ENCODE results near the gene STMP1. TPM values are rescaled to one million over a fixed set of nuclear protein-coding genes. Genes with fewer than 3 reads are reported as not detected.

STMP1 gene
- total RNA-seq, 1 experiment from 2014 or later: 77.0 TPM

GRCh38 chr7:135697276-135698049 is 35.1 kb downstream of the STMP1 start:
- ChIA-PET CTCF (no interaction called here), POLR2A (ENCODE audit: unreplicated experiment) (interaction anchor here (0.7 kb wide), 1 partner anchor 8 kb away, joined by 4 read pairs; no protein-coding TSS in a partner anchor)
- no peaks in the 10 kb centered on the region for H3K4me1 ChIP-seq (replicated peaks; ENCODE audit: insufficient read depth)
- no peak overlapping the region for H3K4me2 ChIP-seq
- TF ChIP-seq EZH2 (IDR thresholded peaks at IDR 0.05; ENCODE audit: low read depth): no peak
- TF ChIP-seq, protein P1, sequence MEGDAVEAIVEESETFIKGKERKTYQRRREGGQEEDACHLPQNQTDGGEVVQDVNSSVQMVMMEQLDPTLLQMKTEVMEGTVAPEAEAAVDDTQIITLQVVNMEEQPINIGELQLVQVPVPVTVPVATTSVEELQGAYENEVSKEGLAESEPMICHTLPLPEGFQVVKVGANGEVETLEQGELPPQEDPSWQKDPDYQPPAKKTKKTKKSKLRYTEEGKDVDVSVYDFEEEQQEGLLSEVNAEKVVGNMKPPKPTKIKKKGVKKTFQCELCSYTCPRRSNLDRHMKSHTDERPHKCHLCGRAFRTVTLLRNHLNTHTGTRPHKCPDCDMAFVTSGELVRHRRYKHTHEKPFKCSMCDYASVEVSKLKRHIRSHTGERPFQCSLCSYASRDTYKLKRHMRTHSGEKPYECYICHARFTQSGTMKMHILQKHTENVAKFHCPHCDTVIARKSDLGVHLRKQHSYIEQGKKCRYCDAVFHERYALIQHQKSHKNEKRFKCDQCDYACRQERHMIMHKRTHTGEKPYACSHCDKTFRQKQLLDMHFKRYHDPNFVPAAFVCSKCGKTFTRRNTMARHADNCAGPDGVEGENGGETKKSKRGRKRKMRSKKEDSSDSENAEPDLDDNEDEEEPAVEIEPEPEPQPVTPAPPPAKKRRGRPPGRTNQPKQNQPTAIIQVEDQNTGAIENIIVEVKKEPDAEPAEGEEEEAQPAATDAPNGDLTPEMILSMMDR (conservative IDR thresholded peaks at IDR 0.05): no peak
- no peak overlapping the region for H3K27ac ChIP-seq
- no peak overlapping the region for H3K4me3 ChIP-seq
- intact Hi-C loops (cut with micrococcal nuclease; ENCODE audit: unreplicated experiment): no loop called here
- H4K20me1 ChIP-seq (ENCODE audit: insufficient read depth): no peaks in the 10 kb centered on the region
- H3K79me2 ChIP-seq (ENCODE audit: low read depth): no peaks in the 10 kb centered on the region
- no peak for DNase-seq
- BruUV-seq (replicated peaks): no TSS peak
- H3K9me3 ChIP-seq (ENCODE audit: insufficient read depth, low read depth): no peaks in the 10 kb centered on the region
- H3K27me3 ChIP-seq (ENCODE audit: insufficient read depth, low read depth): no peaks in the 10 kb centered on the region
- H2AFZ ChIP-seq: no peak overlapping the region
- no peaks in the 10 kb centered on the region for H3F3A ChIP-seq (ENCODE audit: insufficient read depth, low read depth)
- H3K9me2 ChIP-seq (ENCODE audit: insufficient read depth): no peaks in the 10 kb centered on the region
- H3K36me3 ChIP-seq (ENCODE audit: low read depth): no peaks in the 10 kb centered on the region

GRCh38 chr7:135704074-135704473 is 41.8 kb downstream of the STMP1 start:
- no TSS peak for BruUV-seq (replicated peaks)
- POLR2A ChIA-PET (ENCODE audit: unreplicated experiment): no interaction called here
- Histone ChIP-seq H3K27me3 (ENCODE audit: insufficient read depth, low read depth) (no peaks in the 10 kb centered on the region), H2AFZ (no peak overlapping the region), H4K20me1 (ENCODE audit: insufficient read depth) (no peaks in the 10 kb centered on the region), H3F3A (ENCODE audit: insufficient read depth, low read depth) (peaks cover 24% of the 10 kb centered on the region), H3K4me3 (no peak overlapping the region), H3K4me1 (replicated peaks; ENCODE audit: insufficient read depth) (peaks cover 30% of the 10 kb centered on the region), H3K4me2 (no peak overlapping the region), H3K9me2 (ENCODE audit: insufficient read depth) (no peaks in the 10 kb centered on the region), H3K9me3 (ENCODE audit: insufficient read depth, low read depth) (no peaks in the 10 kb centered on the region), H3K36me3 (ENCODE audit: low read depth) (no peaks in the 10 kb centered on the region), H3K79me2 (ENCODE audit: low read depth) (no peaks in the 10 kb centered on the region), H3K27ac (no peak overlapping the region)
- TF ChIP-seq EZH2 (IDR thresholded peaks at IDR 0.05; ENCODE audit: low read depth): no peak
- TF ChIP-seq, protein P1 (conservative IDR thresholded peaks at IDR 0.05): peak; percentile 35; the same call in 1 of the 2 replicates
- CTCF ChIA-PET: no interaction called here
- intact Hi-C loops (cut with micrococcal nuclease; ENCODE audit: unreplicated experiment): no loop called here
- no peak for DNase-seq

- TF ChIP-seq EZH2 (IDR thresholded peaks at IDR 0.05; ENCODE audit: low read depth): no peak
- TF ChIP-seq, protein P1 (conservative IDR thresholded peaks at IDR 0.05): no peak
- H3K4me2 ChIP-seq: no peak overlapping the region
- ChIA-PET CTCF (no interaction called here), POLR2A (ENCODE audit: unreplicated experiment) (interaction anchor here (0.6 kb wide), 1 partner anchor 45 kb away, joined by 3 read pairs; no protein-coding TSS in a partner anchor)
- no peaks in the 10 kb centered on the region for H3K9me3 ChIP-seq (ENCODE audit: insufficient read depth, low read depth)
- H3K4me3 ChIP-seq: no peak overlapping the region
- no TSS peak for BruUV-seq (replicated peaks)
- H3K27ac ChIP-seq: no peak overlapping the region
- H3K4me1 ChIP-seq (replicated peaks; ENCODE audit: insufficient read depth): peaks cover 30% of the 10 kb centered on the region
- no peak overlapping the region for H2AFZ ChIP-seq
- H3F3A ChIP-seq (ENCODE audit: insufficient read depth, low read depth): peaks cover 24% of the 10 kb centered on the region
- H3K9me2 ChIP-seq (ENCODE audit: insufficient read depth): no peaks in the 10 kb centered on the region
- no peaks in the 10 kb centered on the region for H3K79me2 ChIP-seq (ENCODE audit: low read depth)
- H3K27me3 ChIP-seq (ENCODE audit: insufficient read depth, low read depth): no peaks in the 10 kb centered on the region
- no peak for DNase-seq
- H3K36me3 ChIP-seq (ENCODE audit: low read depth): no peaks in the 10 kb centered on the region
- intact Hi-C loops (cut with micrococcal nuclease; ENCODE audit: unreplicated experiment): no loop called here
- H4K20me1 ChIP-seq (ENCODE audit: insufficient read depth): no peaks in the 10 kb centered on the region
Measured at GRCh38 chr7:135704698-135705097, 42.4 kb downstream of the STMP1 start.

Measured in PC-9 (cell line).